H1 (cell line): ENCODE measurements around the gene JPT2. TPM values are rescaled to one million over a fixed set of nuclear protein-coding genes. Genes with fewer than 3 reads are reported as not detected.

Experiments
- CTBP2 ChIP-seq: IDR thresholded peaks from 2 replicates; pipeline ENCODE4 v1.7.0; 2011; ENCODE audit warnings: borderline replicate concordance, mild to moderate bottlenecking, moderate library complexity, mixed read lengths, low read length; ENCODE audit not compliant: insufficient read depth, insufficient read length
- KDM5A ChIP-seq: fragments of 200-600 bp; IDR thresholded peaks from 2 replicates; pipeline ENCODE4 v1.7.1; 2012; ENCODE audit warnings: mild to moderate bottlenecking, low read length, inconsistent platforms, mixed read lengths
- polyA plus RNA-seq, 7 experiments: library from polyadenylated mRNA; depleted of rRNA in 3 of 7; stranded (reverse) in 5 of 7; unstranded in 2 of 7; fragments of >200 nt in 5 of 7; fragments of 200-250 nt in 2 of 7; gene quantifications; 1 replicate in 5 of 7; 2 replicates in 1 of 7; 4 replicates in 1 of 7; pipeline versions ENCODE4 v1.2.1 to v1.2.3, GENCODE V29; 2011 to 2013; ENCODE audit warnings: missing spikeins in 2 of 7, mixed read lengths in 2 of 7
- total RNA-seq: library from RNA; stranded (reverse); fragmentation: NEBNext Ultra II Directional; extraction: Animal tissue kit (Norgen Biotek cat#: 25700); gene quantifications from 2 replicates; pipeline ENCODE4 v1.2.1, GENCODE V29; 2021
- TF ChIP-seq, protein P1 (sequence below): IDR thresholded peaks from 2 replicates; pipeline ENCODE4 v1.6.1; 2012; ENCODE audit warnings: low read length, inconsistent platforms

Gene JPT2
- total and polyA plus RNA-seq, 2 of the 8 experiments (the other 6 are each of a cell fraction or from before 2014, with no cell fraction given): 67.6 to 197 TPM

DNA sequence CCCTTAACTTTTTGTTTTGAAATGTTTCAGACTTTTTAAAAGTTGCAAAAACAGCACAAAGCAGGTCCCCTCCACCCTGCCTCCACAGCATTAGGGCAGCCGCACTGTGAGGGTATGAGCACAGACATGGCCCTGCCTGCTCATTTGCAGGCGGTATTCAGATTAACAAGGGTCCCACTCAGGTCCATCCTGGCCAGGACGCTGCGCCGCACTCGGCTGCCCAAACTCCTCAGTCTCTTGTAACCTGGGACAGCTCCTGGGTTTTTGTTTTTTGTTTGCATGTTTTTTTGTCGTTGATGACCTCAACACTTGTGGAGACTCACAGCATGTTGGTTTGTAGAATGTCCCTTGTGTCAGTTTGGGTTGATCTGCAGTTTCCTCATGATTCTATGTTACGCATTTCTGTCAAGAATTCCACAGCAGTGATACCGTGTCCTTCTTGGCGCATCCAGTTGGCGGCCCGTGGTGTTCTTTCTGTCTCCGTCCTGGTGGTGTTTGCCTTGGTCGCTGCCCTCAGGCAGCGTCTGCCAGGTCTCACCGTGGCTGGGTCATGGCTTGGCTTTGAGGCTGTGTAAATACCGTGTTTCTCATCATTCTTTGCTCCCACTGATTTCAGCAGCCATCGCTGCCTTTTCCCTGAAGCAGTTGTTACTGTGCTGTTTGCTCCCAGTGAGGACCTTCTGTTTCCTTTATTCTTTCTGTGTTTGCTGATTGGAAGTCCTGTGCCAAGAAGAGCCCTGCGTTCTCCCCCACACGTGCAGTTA, 47.4 kb upstream of the JPT2 start (continued):
- TF ChIP-seq, protein P1, sequence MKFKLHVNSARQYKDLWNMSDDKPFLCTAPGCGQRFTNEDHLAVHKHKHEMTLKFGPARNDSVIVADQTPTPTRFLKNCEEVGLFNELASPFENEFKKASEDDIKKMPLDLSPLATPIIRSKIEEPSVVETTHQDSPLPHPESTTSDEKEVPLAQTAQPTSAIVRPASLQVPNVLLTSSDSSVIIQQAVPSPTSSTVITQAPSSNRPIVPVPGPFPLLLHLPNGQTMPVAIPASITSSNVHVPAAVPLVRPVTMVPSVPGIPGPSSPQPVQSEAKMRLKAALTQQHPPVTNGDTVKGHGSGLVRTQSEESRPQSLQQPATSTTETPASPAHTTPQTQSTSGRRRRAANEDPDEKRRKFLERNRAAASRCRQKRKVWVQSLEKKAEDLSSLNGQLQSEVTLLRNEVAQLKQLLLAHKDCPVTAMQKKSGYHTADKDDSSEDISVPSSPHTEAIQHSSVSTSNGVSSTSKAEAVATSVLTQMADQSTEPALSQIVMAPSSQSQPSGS: no peak
- TF ChIP-seq KDM5A (no peak), CTBP2 (no peak)
